Fibroblast of villous mesenchyme (primary cell): ENCODE data around the gene MKI67. TPM values are rescaled to one million over a fixed set of nuclear protein-coding genes. Genes with fewer than 3 reads are reported as not detected.
"Not testable (repeated sequence)": the region's sequence is repeated elsewhere in the genome, so short reads cannot be mapped to it uniquely, and the experiment has no call there.

ENCODE experiments used
- DNase-seq: peaks from one replicate; pipeline ENCODE4 v3.0.0-alpha.2; 2010; ENCODE audit warnings: low read depth
- H3K4me3 ChIP-seq: 2 replicates; pipeline ENCODE4 v1.5.1; 2011; ENCODE audit warnings: low read depth, mild to moderate bottlenecking, low read length
- CTCF ChIP-seq: IDR thresholded peaks from 2 replicates; pipeline ENCODE4 v1.5.1; 2012; ENCODE audit warnings: low read depth, mild to moderate bottlenecking, low read length; ENCODE audit not compliant: insufficient read depth
- total RNA-seq: library from RNA; depleted of rRNA; stranded (reverse); fragments of >200 nt; gene quantifications from 2 replicates; pipeline ENCODE4 v1.2.3, GENCODE V29; 2012

Gene MKI67
- total RNA-seq, 1 donor = 21.2 TPM

GRCh38 chr10:128095027-128095752 lies 31.0 kb downstream of the MKI67 start:
- no peak for DNase-seq

GRCh38 chr10:128094596-128094995 lies 31.6 kb downstream of the MKI67 start:
- H3K4me3 ChIP-seq, DNase-seq: not testable (repeated sequence)

More at GRCh38 chr10:128095027-128095752, 31.0 kb downstream of the MKI67 start:
- no peak for TF ChIP-seq CTCF
- no peak overlapping the region for H3K4me3 ChIP-seq

GRCh38 chr10:128092454-128092853 lies 33.8 kb downstream of the MKI67 start:
- no peak for TF ChIP-seq CTCF
- no peak overlapping the region for H3K4me3 ChIP-seq
- no peak for DNase-seq

- DNase-seq = no peak
- no peak for TF ChIP-seq CTCF
- no peak overlapping the region for H3K4me3 ChIP-seq
These were observed 34.5 kb downstream of the MKI67 start for GRCh38 chr10:128091636-128092210.

GRCh38 chr10:128087884-128088709 lies 38.1 kb downstream of the MKI67 start:
- H3K4me3 ChIP-seq = no peak overlapping the region
- no peak for TF ChIP-seq CTCF
- DNase-seq = no peak

- H3K4me3 ChIP-seq = no peak overlapping the region
- TF ChIP-seq CTCF = no peak
- no peak for DNase-seq
These were observed 38.9 kb downstream of the MKI67 start for GRCh38 chr10:128087146-128087883.
